RWPE1 (cell line): ENCODE results near the gene GOLT1A.
A peak's percentile ranks its signal among the peaks of the same experiment; 100 is the strongest.

ENCODE experiments used
- CTCF ChIA-PET: fragments of 350-600 bp; sonication (Branson Sonifier 250); formaldehyde crosslinking; extraction: SDS; loops from one replicate; lab custom pipeline; 2021; lab: Yijun Ruan, JAX
- POLR2A ChIA-PET: fragments of 400-600 bp; formaldehyde crosslinking; extraction: SDS; loops from one replicate; lab custom pipeline; 2020; ENCODE audit warnings: antibody characterized with exemption; ENCODE audit not compliant: low non-redundant PET; lab: Yijun Ruan, JAX
- DNase-seq: peaks from one replicate; pipeline ENCODE4 v3.0.0; 2012; ENCODE audit warnings: low spot score
- H3K27ac ChIP-seq: fragments of 450-650 bp; 2 replicates; pipeline ENCODE4 v1.5.1; 2017
- CTCF ChIP-seq: fragments of 450-650 bp; conservative IDR thresholded peaks from 2 replicates; pipeline ENCODE4 v1.5.1; 2017; ENCODE audit warnings: low read depth, mild to moderate bottlenecking

Gene GOLT1A

GRCh38 chr1:204166219-204166618, 47.6 kb downstream of the GOLT1A start, which contains the start of gene REN:
Gene REN (minus strand): TSS chr1:204166337. CDS start chr1:204166293, 44 bp downstream.
- DNase-seq, result no peak
- no peak within 1 kb of the TSS for H3K27ac ChIP-seq
- ChIA-PET POLR2A (no interaction called here), CTCF (interaction anchor here (0.6 to 7.0 kb wide), 8 partner anchors 12 to 283 kb away, joined by 3 to 144 read pairs (median 7); partner anchors contain the start of gene PLEKHA6)
- no peak for TF ChIP-seq CTCF

GRCh38 chr1:204162494-204163074, 51.2 kb downstream of the GOLT1A start:
- peak; percentile 99 for TF ChIP-seq CTCF
- ChIA-PET CTCF (interaction anchor here (0.5 to 7.0 kb wide), 72 partner anchors 9 to 341 kb away, joined by 3 to 144 read pairs (median 4); partner anchors contain the start of genes ETNK2, GOLT1A, KISS1 and PLEKHA6), POLR2A (no interaction called here)

DNA sequence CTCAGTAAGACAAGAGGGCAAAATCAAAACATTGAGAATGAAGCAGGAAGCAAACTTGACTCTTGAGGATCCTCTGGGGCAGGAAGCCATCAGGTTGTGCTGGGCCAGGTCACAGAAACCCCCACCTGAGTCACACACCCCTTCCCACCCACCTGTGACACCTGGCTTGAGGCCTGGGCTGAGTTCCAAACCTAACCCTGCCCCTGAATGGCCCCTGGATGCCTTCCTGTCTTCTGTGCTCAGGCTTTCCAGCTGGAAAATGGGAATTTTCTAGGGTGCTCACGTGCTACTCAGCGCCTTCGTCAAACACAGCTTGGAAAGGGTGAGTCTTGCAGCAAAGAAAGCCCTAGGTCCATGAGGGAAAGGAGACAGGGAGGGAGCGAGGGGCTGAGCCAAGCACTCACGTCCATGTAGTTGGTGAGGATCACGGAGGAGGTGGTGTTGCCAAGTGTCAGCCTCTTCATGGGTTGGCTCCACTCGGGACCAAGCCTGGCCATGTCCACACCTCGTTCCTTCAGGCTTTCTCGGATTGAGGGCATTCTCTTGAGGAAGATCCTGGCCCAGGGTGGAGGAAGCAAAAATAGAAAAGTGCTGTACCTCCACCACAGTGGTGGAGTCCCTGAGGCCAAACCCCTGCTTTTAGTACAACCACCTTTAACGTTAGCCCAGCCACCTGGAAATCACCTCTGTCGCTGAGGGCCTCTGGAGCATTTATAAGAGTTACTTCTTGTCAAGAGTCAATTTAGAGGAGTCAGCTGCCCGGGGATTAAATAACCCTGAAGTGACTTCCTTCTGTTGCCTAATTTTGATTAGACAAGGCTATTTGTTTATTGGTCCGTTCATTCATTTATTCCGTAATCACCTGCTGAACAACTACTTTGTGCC, 51.9 kb downstream of the GOLT1A start:
- no peak for DNase-seq
- POLR2A ChIA-PET, result no interaction called here
- CTCF ChIA-PET, result interaction anchor here (0.6 to 7.0 kb wide), 58 partner anchors 9 to 341 kb away, joined by 3 to 144 read pairs (median 6); partner anchors contain the start of genes ETNK2, GOLT1A and PLEKHA6
- no peak overlapping the region for H3K27ac ChIP-seq
- no peak for TF ChIP-seq CTCF

More at GRCh38 chr1:204162494-204163074, 51.2 kb downstream of the GOLT1A start:
- H3K27ac ChIP-seq, result no peak overlapping the region
- DNase-seq, result peak; percentile 95

DNA sequence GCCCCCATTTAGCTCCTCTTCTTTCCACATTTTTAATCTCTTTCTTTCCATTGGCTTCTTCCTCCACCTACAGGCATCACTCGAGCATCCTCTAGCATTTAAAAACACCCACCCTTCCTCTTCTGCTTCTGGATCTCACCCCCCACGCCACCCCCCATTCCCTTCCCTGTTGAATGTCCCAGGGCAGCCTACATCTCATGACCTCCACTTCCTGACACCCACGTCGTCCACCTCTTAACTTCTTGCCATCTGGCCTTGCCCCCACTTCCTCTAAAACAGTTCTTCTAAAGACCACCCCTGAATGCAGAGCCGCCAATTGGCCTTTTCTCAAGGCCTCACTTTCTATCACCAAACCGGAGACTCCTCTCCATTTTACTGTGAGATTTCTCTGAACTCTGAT, 55.8 kb downstream of the GOLT1A start:
- no peak for TF ChIP-seq CTCF
- CTCF ChIA-PET, result interaction anchor here (0.6 to 2.1 kb wide), 5 partner anchors 49 to 314 kb away, joined by 3 to 5 read pairs (median 5); no protein-coding TSS in a partner anchor
- H3K27ac ChIP-seq, result no peak overlapping the region
- no peak for DNase-seq
- POLR2A ChIA-PET, result no interaction called here

DNA sequence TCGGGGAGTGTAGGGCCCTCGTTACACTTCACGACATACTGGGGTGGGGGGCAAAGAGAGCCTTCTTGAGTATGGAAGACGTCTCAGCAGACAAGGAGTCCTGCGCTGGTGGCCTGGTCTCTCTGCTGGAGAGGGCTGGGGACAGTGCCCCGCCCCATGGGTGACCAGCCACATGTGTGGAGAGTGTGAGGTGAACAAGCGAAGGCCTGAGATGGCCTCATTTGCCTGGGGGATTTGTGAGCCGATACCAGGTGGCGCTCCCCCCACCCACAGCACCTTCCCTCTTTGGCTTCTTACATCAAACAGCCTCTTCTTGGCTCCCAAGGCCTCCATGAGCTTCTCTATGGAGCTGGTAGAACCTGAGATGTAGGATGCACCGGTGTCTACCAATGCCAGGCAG, 57.9 kb downstream of the GOLT1A start:
- POLR2A ChIA-PET, result no interaction called here
- no peak overlapping the region for H3K27ac ChIP-seq
- no peak for TF ChIP-seq CTCF
- DNase-seq, result no peak
- CTCF ChIA-PET, result interaction anchor here (0.5 to 1.7 kb wide), 2 partner anchors 52 to 289 kb away, joined by 3 to 5 read pairs; no protein-coding TSS in a partner anchor
